H1 (cell line): Measurements from ENCODE around the gene ERP44. TPM values are rescaled to one million over a fixed set of nuclear protein-coding genes. Genes with fewer than 3 reads are reported as not detected.

Source experiments
- CTCF ChIA-PET: fragments of 300-600 bp; sonication (Branson Sonifier 250); formaldehyde crosslinking; loops from one replicate; lab custom pipeline; 2021; ENCODE audit not compliant: partially characterized antibody; lab: Charles Lee
- POLR2A ChIA-PET: fragments of 300-600 bp; sonication (Branson Sonifier 250); formaldehyde crosslinking; loops from one replicate; lab custom pipeline; 2021; ENCODE audit warnings: inconsistent platforms; ENCODE audit not compliant: partially characterized antibody; lab: Charles Lee
- DNase-seq, 2 experiments: peaks; one replicate each; pipeline versions ENCODE4 v3.0.0 to v3.0.0-alpha.2; 2010 to 2022; ENCODE audit warnings: low spot score in 2 of 2, low read depth in 1 of 2, mixed read lengths in 1 of 2
- FAIRE-seq: peaks from 2 replicates; lab custom pipeline; 2011; peaks lifted over from hg19 to GRCh38; lab: Jason Lieb, UNC
- H2AFZ ChIP-seq: 2 replicates; pipeline ENCODE4 v1.8.1; 2012; ENCODE audit warnings: low read length, inconsistent platforms
- H2AK5ac ChIP-seq: 2 replicates; pipeline ENCODE4 v1.6.1; 2013; ENCODE audit warnings: low read depth, low read length
- H2BK120ac ChIP-seq: replicated peaks from 2 replicates; pipeline ENCODE3; 2013; ENCODE audit warnings: low read depth, low read length, inconsistent platforms
- H2BK12ac ChIP-seq: 2 replicates; pipeline ENCODE4 v1.6.1; 2013; ENCODE audit warnings: low read depth, low read length
- H2BK15ac ChIP-seq: 2 replicates; pipeline ENCODE4 v1.6.1; 2013; ENCODE audit warnings: low read length
- H2BK20ac ChIP-seq: 2 replicates; pipeline ENCODE4 v1.6.1; 2013; ENCODE audit warnings: low read length
- H2BK5ac ChIP-seq: 2 replicates; pipeline ENCODE4 v1.6.1; 2013; ENCODE audit warnings: low read depth, low read length
- H3K14ac ChIP-seq: 2 replicates; pipeline ENCODE4 v1.6.1; 2013; ENCODE audit warnings: inconsistent platforms; ENCODE audit not compliant: insufficient read length
- H3K18ac ChIP-seq: 2 replicates; pipeline ENCODE4 v1.6.1; 2013; ENCODE audit warnings: low read length; ENCODE audit errors: extremely low read depth
- H3K23ac ChIP-seq: 2 replicates; pipeline ENCODE4 v1.6.1; 2013; ENCODE audit warnings: inconsistent platforms; ENCODE audit not compliant: insufficient read length
- H3K23me2 ChIP-seq: 2 replicates; pipeline ENCODE4 v1.6.1; 2013; ENCODE audit warnings: low read depth, low read length
- H3K27ac ChIP-seq: 2 replicates; pipeline ENCODE4 v1.6.1; 2011; ENCODE audit warnings: low read depth, low read length, inconsistent platforms
- H3K27me3 ChIP-seq, 4 experiments: replicated peaks in 1 of 4; 1 replicate in 1 of 4; 2 replicates in 3 of 4; pipeline versions ENCODE4 v1.6.1 to v1.8.1; 2011 to 2013; ENCODE audit warnings: low read length in 3 of 4, mild to moderate bottlenecking in 3 of 4, inconsistent platforms in 2 of 4, mixed read lengths in 2 of 4, moderate library complexity in 1 of 4; ENCODE audit not compliant: control insufficient read depth in 3 of 4, insufficient read depth in 3 of 4; ENCODE audit errors: extremely low read depth in 1 of 4
- H3K36me3 ChIP-seq, 4 experiments: 2 replicates each; pipeline versions ENCODE4 v1.6.1 to v1.8.1; 2011 to 2013; ENCODE audit warnings: mild to moderate bottlenecking in 4 of 4, low read length in 3 of 4, moderate library complexity in 2 of 4, control low read depth in 1 of 4, inconsistent platforms in 1 of 4; ENCODE audit not compliant: insufficient read depth in 4 of 4, control insufficient read depth in 2 of 4
- H3K4ac ChIP-seq: replicated peaks from 2 replicates; pipeline ENCODE3; 2013; ENCODE audit warnings: low read length, low read depth, mixed read lengths, inconsistent platforms; ENCODE audit not compliant: insufficient read length
- H3K4me1 ChIP-seq, 4 experiments: replicated peaks in 1 of 4; 1 replicate in 1 of 4; 2 replicates in 3 of 4; pipeline versions ENCODE4 v1.6.1 to v1.8.1; 2011 to 2013; ENCODE audit warnings: low read length in 3 of 4, inconsistent platforms in 2 of 4, mixed read lengths in 1 of 4; ENCODE audit not compliant: insufficient read depth in 4 of 4, control insufficient read depth in 3 of 4
- H3K4me2 ChIP-seq, 2 experiments: 2 replicates each; pipeline versions ENCODE4 v1.6.1 to v1.8.1; 2011 to 2013; ENCODE audit warnings: low read depth in 2 of 2, low read length in 2 of 2, control low read depth in 1 of 2, inconsistent platforms in 1 of 2, mild to moderate bottlenecking in 1 of 2; ENCODE audit not compliant: insufficient read depth in 1 of 2
- H3K4me3 ChIP-seq, 4 experiments: fragments of 200-600, 300-600 bp in 1 of 4; sonication (generic), shearing (Covaris generic), sonication (Bioruptor Twin) in 1 of 4; 2 replicates each; pipeline versions ENCODE4 v1.5.1 to v1.8.1; 2011 to 2016; ENCODE audit warnings: low read length in 4 of 4, low read depth in 3 of 4, control low read depth in 2 of 4, inconsistent platforms in 2 of 4, mild to moderate bottlenecking in 2 of 4, mixed read lengths in 1 of 4, moderate library complexity in 1 of 4; ENCODE audit not compliant: insufficient read depth in 2 of 4; ENCODE audit errors: extremely low read depth in 1 of 4
- H3K56ac ChIP-seq: replicated peaks from 2 replicates; pipeline ENCODE3; 2013; ENCODE audit warnings: low read depth, mild to moderate bottlenecking, mixed read lengths, low read length, inconsistent platforms; ENCODE audit not compliant: insufficient read length
- H3K79me1 ChIP-seq: 2 replicates; pipeline ENCODE4 v1.6.1; 2013; ENCODE audit warnings: low read depth, low read length, control low read depth
- H3K79me2 ChIP-seq, 2 experiments: 2 replicates each; pipeline versions ENCODE4 v1.6.1 to v1.8.1; 2012 to 2013; ENCODE audit warnings: low read length in 2 of 2, mild to moderate bottlenecking in 2 of 2, inconsistent platforms in 1 of 2; ENCODE audit not compliant: insufficient read depth in 2 of 2, control insufficient read depth in 1 of 2
- H3K9ac ChIP-seq, 4 experiments: replicated peaks in 1 of 4; 1 replicate in 1 of 4; 2 replicates in 3 of 4; pipeline versions ENCODE4 v1.6.1 to v1.8.1; 2011 to 2013; ENCODE audit warnings: low read depth in 3 of 4, low read length in 3 of 4, control low read depth in 2 of 4, mild to moderate bottlenecking in 2 of 4, moderate library complexity in 2 of 4, inconsistent platforms in 1 of 4; ENCODE audit errors: extremely low read depth in 1 of 4
- H3K9me3 ChIP-seq, 2 experiments: 2 replicates each; pipeline versions ENCODE4 v1.6.1 to v1.8.1; 2012 to 2013; ENCODE audit warnings: mild to moderate bottlenecking in 2 of 2, moderate library complexity in 2 of 2, control low read depth in 1 of 2, inconsistent platforms in 1 of 2, low read depth in 1 of 2, low read length in 1 of 2, mixed read lengths in 1 of 2; ENCODE audit not compliant: insufficient read depth in 2 of 2
- H4K20me1 ChIP-seq, 2 experiments: replicated peaks in 1 of 2; 2 replicates each; pipeline versions ENCODE3 to v1.8.1; 2011 to 2013; ENCODE audit warnings: inconsistent platforms in 2 of 2, low read length in 2 of 2, mild to moderate bottlenecking in 1 of 2; ENCODE audit not compliant: insufficient read depth in 2 of 2, control insufficient read depth in 1 of 2
- H4K5ac ChIP-seq: 2 replicates; pipeline ENCODE4 v1.6.1; 2013; ENCODE audit warnings: low read length, low read depth, mixed read lengths, inconsistent platforms; ENCODE audit not compliant: insufficient read length
- H4K8ac ChIP-seq: 2 replicates; pipeline ENCODE4 v1.8.0; 2013; ENCODE audit warnings: mild to moderate bottlenecking, moderate library complexity, low read length, inconsistent platforms; ENCODE audit not compliant: insufficient read depth; ENCODE audit errors: extremely low read depth
- H4K91ac ChIP-seq: replicated peaks from 2 replicates; pipeline ENCODE3; 2013; ENCODE audit warnings: low read length, mixed read lengths, inconsistent platforms; ENCODE audit not compliant: insufficient read length
- ASH2L ChIP-seq: fragments of 200-600, 300-600 bp; sonication (generic); IDR thresholded peaks from one replicate; pipeline ENCODE4 v1.7.1; 2017; ENCODE audit warnings: low read length
- CHD1 ChIP-seq: IDR thresholded peaks from 2 replicates; pipeline ENCODE4 v1.6.1; 2012; ENCODE audit warnings: low read depth, low read length, improper control_type of control experiment
- EGR1 ChIP-seq: IDR thresholded peaks from 2 replicates; pipeline ENCODE4 v1.6.1; 2011; ENCODE audit warnings: low read depth, low read length, borderline replicate concordance
- GTF2F1 ChIP-seq: IDR thresholded peaks from 2 replicates; pipeline ENCODE4 v1.6.1; 2012; ENCODE audit warnings: low read depth, low read length, improper control_type of control experiment, borderline replicate concordance
- JUND ChIP-seq: IDR thresholded peaks from 2 replicates; pipeline ENCODE4 v1.6.1; 2011; ENCODE audit warnings: mild to moderate bottlenecking, improper control_type of control experiment, low read length
- KDM5A ChIP-seq: fragments of 200-600 bp; IDR thresholded peaks from 2 replicates; pipeline ENCODE4 v1.7.1; 2012; ENCODE audit warnings: mild to moderate bottlenecking, low read length, inconsistent platforms, mixed read lengths
- MAX ChIP-seq: IDR thresholded peaks from 2 replicates; pipeline ENCODE4 v1.6.1; 2012; ENCODE audit warnings: inconsistent platforms
- NANOG ChIP-seq: IDR thresholded peaks from 2 replicates; pipeline ENCODE4 v1.6.1; 2011; ENCODE audit warnings: low read length, low read depth, mild to moderate bottlenecking, inconsistent platforms; ENCODE audit not compliant: insufficient read depth, poor library complexity, severe bottlenecking
- POLR2A ChIP-seq, 2 experiments: IDR thresholded peaks; 1 replicate in 1 of 2; 2 replicates in 1 of 2; pipeline ENCODE4 v1.6.1; 2011; ENCODE audit warnings: low read depth in 2 of 2, low read length in 2 of 2, mild to moderate bottlenecking in 2 of 2; ENCODE audit errors: control extremely low read depth in 1 of 2
- RBBP5 ChIP-seq: IDR thresholded peaks from 2 replicates; pipeline ENCODE4 v1.7.1; 2012; ENCODE audit warnings: low read depth, mild to moderate bottlenecking, inconsistent platforms, low read length, moderate library complexity, borderline replicate concordance
- USF2 ChIP-seq: IDR thresholded peaks from 2 replicates; pipeline ENCODE4 v1.6.1; 2011; ENCODE audit warnings: low read length, improper control_type of control experiment
- WGBS, 2 experiments: shearing (Covaris generic) in 1 of 2; methylation state at CpG; one replicate each; pipeline versions ENCODE4 v1.1.6 to v1.1.7; 2013 to 2015; ENCODE audit warnings: low lambda C conversion rate in 2 of 2, mixed read lengths in 2 of 2, inconsistent platforms in 1 of 2, low coverage in 1 of 2, missing lambda C conversion rate in 1 of 2; ENCODE audit not compliant: insufficient replicate concordance in 2 of 2, insufficient coverage in 1 of 2, insufficient read length in 1 of 2; ENCODE audit errors: extremely low coverage in 1 of 2, missing lambda C conversion rate in 1 of 2; 5-methylcytosine and 5-hydroxymethylcytosine counted together
- polyA plus RNA-seq, 7 experiments: library from polyadenylated mRNA; depleted of rRNA in 3 of 7; stranded (reverse) in 5 of 7; unstranded in 2 of 7; fragments of >200 nt in 5 of 7; fragments of 200-250 nt in 2 of 7; gene quantifications; 1 replicate in 5 of 7; 2 replicates in 1 of 7; 4 replicates in 1 of 7; pipeline versions ENCODE4 v1.2.1 to v1.2.3, GENCODE V29; 2011 to 2013; ENCODE audit warnings: missing spikeins in 2 of 7, mixed read lengths in 2 of 7
- total RNA-seq: library from RNA; stranded (reverse); fragmentation: NEBNext Ultra II Directional; extraction: Animal tissue kit (Norgen Biotek cat#: 25700); gene quantifications from 2 replicates; pipeline ENCODE4 v1.2.1, GENCODE V29; 2021

ERP44 gene
- total and polyA plus RNA-seq, 2 of the 8 experiments (the other 6 are each of a cell fraction or from before 2014, with no cell fraction given) = 5.7 to 15.6 TPM

GRCh38 chr9:100126423-100126822 is 27.6 kb upstream of the ERP44 start:
- Histone ChIP-seq H3K23me2 (no peaks in the 10 kb centered on the region), H3K4me2 (no peak overlapping the region), H3K4me1 (no peaks in the 10 kb centered on the region), H4K8ac (no peak overlapping the region), H3K9me3 (no peaks in the 10 kb centered on the region), H4K20me1 (no peaks in the 10 kb centered on the region), H2AFZ (no peak overlapping the region), H3K23ac (no peak overlapping the region), H3K27ac (no peak overlapping the region), H2BK120ac (no peak overlapping the region), H3K4ac (no peak overlapping the region), H3K56ac (no peak overlapping the region), H2AK5ac (no peak overlapping the region), H2BK20ac (no peak overlapping the region), H3K79me1 (no peaks in the 10 kb centered on the region), H4K91ac (no peak overlapping the region), H2BK5ac (no peak overlapping the region), H3K79me2 (no peaks in the 10 kb centered on the region), H3K27me3 (no peaks in the 10 kb centered on the region), H2BK15ac (no peak overlapping the region), H4K5ac (no peak overlapping the region), H3K14ac (no peak overlapping the region), H2BK12ac (no peak overlapping the region), H3K18ac (no peak overlapping the region), H3K36me3 (no peaks in the 10 kb centered on the region), H3K9ac (no peak overlapping the region), H3K4me3 (no peak overlapping the region)
- TF ChIP-seq USF2 = no peak
- TF ChIP-seq GTF2F1 = no peak
- no peak for TF ChIP-seq RBBP5
- no peak for TF ChIP-seq EGR1
- no peak for TF ChIP-seq KDM5A
- no peak for TF ChIP-seq CHD1
- TF ChIP-seq NANOG = no peak
- no peak for TF ChIP-seq JUND
- no peak for TF ChIP-seq ASH2L
- TF ChIP-seq POLR2A (IDR thresholded peaks at IDR 0.05; ENCODE audit: control extremely low read depth in 1 of 2, low read depth in 2 of 2, low read length in 2 of 2) = no peak
- no peak for TF ChIP-seq MAX
- ChIA-PET CTCF (no interaction called here), POLR2A (no interaction called here)
- DNase-seq (no peak), FAIRE-seq (no peak)
- 86% methylated on average over 2 of the region's 2 CpGs; no CpG with 5 or more reads in 1 of the 2 experiments for WGBS, 2 experiments
